H1 (cell line): ENCODE measurements around the gene UBAC1. TPM values are rescaled to one million over a fixed set of nuclear protein-coding genes. Genes with fewer than 3 reads are reported as not detected.

Source experiments
- CTBP2 ChIP-seq: IDR thresholded peaks from 2 replicates; pipeline ENCODE4 v1.7.0; 2011; ENCODE audit warnings: borderline replicate concordance, mild to moderate bottlenecking, moderate library complexity, mixed read lengths, low read length; ENCODE audit not compliant: insufficient read depth, insufficient read length
- NRF1 ChIP-seq: IDR thresholded peaks from 2 replicates; pipeline ENCODE4 v1.6.1; 2011; ENCODE audit warnings: mild to moderate bottlenecking, low read depth, low read length, improper control_type of control experiment
- POU5F1 ChIP-seq: IDR thresholded peaks from 2 replicates; pipeline ENCODE4 v1.6.1; 2011; ENCODE audit warnings: low read depth, mild to moderate bottlenecking, low read length, moderate library complexity
- SRF ChIP-seq: IDR thresholded peaks from 2 replicates; pipeline ENCODE4 v1.6.1; 2011; ENCODE audit warnings: mild to moderate bottlenecking, low read depth, low read length, moderate library complexity
- polyA plus RNA-seq, 7 experiments: library from polyadenylated mRNA; depleted of rRNA in 3 of 7; stranded (reverse) in 5 of 7; unstranded in 2 of 7; fragments of >200 nt in 5 of 7; fragments of 200-250 nt in 2 of 7; gene quantifications; 1 replicate in 5 of 7; 2 replicates in 1 of 7; 4 replicates in 1 of 7; pipeline versions ENCODE4 v1.2.1 to v1.2.3, GENCODE V29; 2011 to 2013; ENCODE audit warnings: missing spikeins in 2 of 7, mixed read lengths in 2 of 7
- total RNA-seq: library from RNA; stranded (reverse); fragmentation: NEBNext Ultra II Directional; extraction: Animal tissue kit (Norgen Biotek cat#: 25700); gene quantifications from 2 replicates; pipeline ENCODE4 v1.2.1, GENCODE V29; 2021

UBAC1 gene
- total and polyA plus RNA-seq, 2 of the 8 experiments (the other 6 are each of a cell fraction or from before 2014, with no cell fraction given), result 59.3 to 85.2 TPM

GRCh38 chr9:135978642-135979546 lies 17.7 kb upstream of the UBAC1 start (continued):
- TF ChIP-seq CTBP2, result no peak
- TF ChIP-seq SRF, result no peak
- TF ChIP-seq NRF1, result no peak
- TF ChIP-seq POU5F1, result no peak
